GM06990 (cell line): ENCODE measurements around the gene VSIG4.
A peak's percentile ranks its signal among the peaks of the same experiment; 100 is the strongest.

Source experiments
- DNase-seq: peaks from one replicate; pipeline ENCODE4 v3.0.0-alpha.2; 2011; ENCODE audit not compliant: insufficient read length; ENCODE audit errors: extremely low read depth
- H3K27me3 ChIP-seq: replicated peaks from 2 replicates; pipeline ENCODE4 v1.6.0; 2011; ENCODE audit warnings: low read length; ENCODE audit not compliant: control insufficient read depth, insufficient read depth
- H3K36me3 ChIP-seq: 2 replicates; pipeline ENCODE4 v1.5.1; 2011; ENCODE audit warnings: low read length; ENCODE audit not compliant: control insufficient read depth, insufficient read depth
- H3K4me3 ChIP-seq: replicated peaks from 2 replicates; pipeline ENCODE4 v1.5.1; 2011; ENCODE audit warnings: low read depth, mild to moderate bottlenecking, control low read depth, low read length
- TF ChIP-seq, protein P1 (sequence below): IDR thresholded peaks from 2 replicates; pipeline ENCODE4 v1.5.1; 2011; ENCODE audit warnings: low read length, control low read depth, mild to moderate bottlenecking, inconsistent platforms; ENCODE audit not compliant: insufficient read depth, poor library complexity, severe bottlenecking

VSIG4 gene

DNA sequence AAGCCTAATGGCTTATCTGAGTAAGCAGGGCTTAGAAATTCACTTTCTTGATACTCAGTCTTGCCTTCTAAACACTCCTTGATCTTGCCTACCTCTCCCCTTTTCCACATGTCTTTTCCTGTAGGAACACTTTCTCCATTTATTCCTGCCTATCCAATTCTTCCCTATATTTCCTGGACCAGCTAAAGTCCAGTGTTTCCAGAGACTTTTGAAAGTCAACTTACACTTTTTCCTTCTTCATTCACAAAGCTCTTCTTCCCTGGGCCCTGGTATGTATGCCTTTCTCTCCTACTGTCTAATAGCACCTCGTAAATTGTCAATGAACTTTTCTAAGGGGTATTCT lies 20.6 kb downstream of the VSIG4 start:
- no peak overlapping the region for H3K4me3 ChIP-seq
- TF ChIP-seq, protein P1, sequence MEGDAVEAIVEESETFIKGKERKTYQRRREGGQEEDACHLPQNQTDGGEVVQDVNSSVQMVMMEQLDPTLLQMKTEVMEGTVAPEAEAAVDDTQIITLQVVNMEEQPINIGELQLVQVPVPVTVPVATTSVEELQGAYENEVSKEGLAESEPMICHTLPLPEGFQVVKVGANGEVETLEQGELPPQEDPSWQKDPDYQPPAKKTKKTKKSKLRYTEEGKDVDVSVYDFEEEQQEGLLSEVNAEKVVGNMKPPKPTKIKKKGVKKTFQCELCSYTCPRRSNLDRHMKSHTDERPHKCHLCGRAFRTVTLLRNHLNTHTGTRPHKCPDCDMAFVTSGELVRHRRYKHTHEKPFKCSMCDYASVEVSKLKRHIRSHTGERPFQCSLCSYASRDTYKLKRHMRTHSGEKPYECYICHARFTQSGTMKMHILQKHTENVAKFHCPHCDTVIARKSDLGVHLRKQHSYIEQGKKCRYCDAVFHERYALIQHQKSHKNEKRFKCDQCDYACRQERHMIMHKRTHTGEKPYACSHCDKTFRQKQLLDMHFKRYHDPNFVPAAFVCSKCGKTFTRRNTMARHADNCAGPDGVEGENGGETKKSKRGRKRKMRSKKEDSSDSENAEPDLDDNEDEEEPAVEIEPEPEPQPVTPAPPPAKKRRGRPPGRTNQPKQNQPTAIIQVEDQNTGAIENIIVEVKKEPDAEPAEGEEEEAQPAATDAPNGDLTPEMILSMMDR = no peak
- no peaks in the 10 kb centered on the region for H3K27me3 ChIP-seq
- H3K36me3 ChIP-seq = no peaks in the 10 kb centered on the region
- DNase-seq = no peak

DNA sequence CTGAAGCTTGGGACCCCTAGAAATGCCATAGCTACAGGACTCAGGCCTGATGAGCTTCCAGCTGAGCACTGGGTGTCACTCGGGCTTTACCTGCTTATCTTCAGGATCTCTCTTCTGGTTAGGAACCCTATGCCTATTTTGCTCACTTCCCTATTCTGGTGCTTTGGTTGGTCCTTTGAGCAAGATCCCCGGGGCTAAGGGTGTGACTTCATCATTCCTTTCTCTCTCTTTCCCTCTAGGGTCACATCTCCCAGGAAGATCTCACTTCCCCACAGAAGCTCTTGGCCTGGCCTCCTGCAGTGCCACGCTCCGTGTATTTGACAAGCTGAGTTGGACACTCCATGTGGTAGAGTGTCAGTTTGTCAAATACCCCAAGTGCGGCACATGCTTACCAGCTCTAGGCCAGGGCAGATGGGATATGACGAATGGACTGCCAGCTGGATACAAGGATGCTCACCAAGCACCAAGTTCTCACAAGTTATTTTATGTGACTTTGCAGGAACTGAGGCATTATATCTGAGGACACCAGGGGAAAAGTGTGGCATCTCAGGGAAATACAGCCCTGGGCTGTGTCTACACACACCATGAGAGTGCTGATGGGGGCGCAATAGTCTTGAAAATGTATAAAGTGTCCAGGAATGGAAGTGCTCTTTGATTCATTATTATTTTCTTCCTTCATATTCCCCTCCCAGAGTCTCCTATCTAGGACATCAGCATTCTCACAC lies 21.1 kb downstream of the VSIG4 start:
- DNase-seq = no peak
- no peaks in the 10 kb centered on the region for H3K36me3 ChIP-seq

GRCh38 chrX:66017659-66018170 lies 22.2 kb downstream of the VSIG4 start:
- no peak overlapping the region for H3K4me3 ChIP-seq
- no peak for DNase-seq
- no peaks in the 10 kb centered on the region for H3K27me3 ChIP-seq
- no peaks in the 10 kb centered on the region for H3K36me3 ChIP-seq
- TF ChIP-seq, protein P1 = no peak

More for the DNA sequence above, 21.1 kb downstream of the VSIG4 start:
- no peaks in the 10 kb centered on the region for H3K27me3 ChIP-seq
- no peak overlapping the region for H3K4me3 ChIP-seq
- TF ChIP-seq, protein P1 = no peak

GRCh38 chrX:66016905-66017658 lies 22.8 kb downstream of the VSIG4 start:
- TF ChIP-seq, protein P1 = no peak
- no peak overlapping the region for H3K4me3 ChIP-seq

DNA sequence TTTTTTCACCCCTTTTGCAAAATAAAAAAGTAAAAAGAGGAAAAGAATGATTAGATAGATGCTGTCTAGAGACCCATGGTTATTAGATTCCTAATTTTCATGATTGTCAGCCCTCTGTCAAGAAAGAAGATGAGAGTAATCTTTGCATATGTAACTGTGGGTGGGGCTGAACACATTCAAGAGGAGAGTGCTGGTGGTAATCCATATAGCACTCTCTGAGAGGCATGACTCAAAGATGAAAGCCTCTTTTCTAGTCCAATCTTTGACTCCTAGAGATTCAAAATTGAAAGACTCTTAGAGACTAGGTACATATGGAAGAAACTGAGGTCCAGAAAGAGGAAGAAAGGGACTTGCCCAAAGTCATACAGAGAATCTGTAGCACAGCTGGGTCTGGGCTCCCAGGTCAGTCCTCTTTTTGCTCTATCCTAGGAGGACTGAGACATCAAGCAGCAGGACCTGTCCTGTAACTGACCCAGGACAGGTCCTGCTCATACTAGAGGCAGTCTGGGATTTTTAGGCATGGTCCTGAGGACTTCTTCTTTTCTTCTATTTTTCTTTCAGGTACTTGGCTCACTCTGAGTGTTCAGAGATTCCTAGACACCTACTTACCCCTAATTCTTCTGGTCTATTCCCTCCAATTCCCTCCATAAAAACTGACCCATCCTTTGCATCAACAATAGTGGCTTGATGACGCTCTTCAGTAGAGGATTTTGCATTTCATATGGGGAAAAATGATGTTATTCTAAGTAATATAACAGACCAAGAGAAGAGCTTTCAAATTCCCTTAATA lies 23.8 kb downstream of the VSIG4 start:
- TF ChIP-seq, protein P1 = no peak
- no peak for DNase-seq
- H3K4me3 ChIP-seq = peak overlapping the region; percentile 4; the same call in 1 of the 2 replicates
- H3K27me3 ChIP-seq = no peaks in the 10 kb centered on the region
- no peaks in the 10 kb centered on the region for H3K36me3 ChIP-seq

More at GRCh38 chrX:66016905-66017658, 22.8 kb downstream of the VSIG4 start:
- DNase-seq = no peak
- no peaks in the 10 kb centered on the region for H3K36me3 ChIP-seq
- H3K27me3 ChIP-seq = no peaks in the 10 kb centered on the region
